ENCODE results near the gene HSFX3.
"Not testable (repeated sequence)": the region's sequence is repeated elsewhere in the genome, so short reads cannot be mapped to it uniquely, and the experiment has no call there.

DNA sequence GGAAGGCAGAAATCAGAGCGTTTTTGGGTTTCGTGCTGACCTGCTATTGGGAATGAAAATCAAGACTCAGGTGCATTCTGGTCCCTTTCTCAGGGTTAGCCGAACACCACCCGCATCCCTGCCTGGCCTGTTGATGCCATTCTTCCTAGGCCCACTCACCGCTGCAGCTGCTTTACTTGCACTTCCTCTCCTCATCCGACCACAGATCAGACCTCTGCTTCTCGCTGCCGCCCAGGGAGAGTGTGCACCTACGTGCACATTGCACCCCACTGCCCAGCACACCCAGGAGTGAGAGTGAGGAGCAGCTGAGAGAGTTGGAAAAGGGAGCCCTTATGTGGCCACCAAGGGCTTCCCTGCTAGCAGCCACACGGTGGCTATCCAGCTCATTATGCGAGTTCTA lies 12.2 kb downstream of the HSFX3 start:
- TF ChIP-seq, protein P1, sequence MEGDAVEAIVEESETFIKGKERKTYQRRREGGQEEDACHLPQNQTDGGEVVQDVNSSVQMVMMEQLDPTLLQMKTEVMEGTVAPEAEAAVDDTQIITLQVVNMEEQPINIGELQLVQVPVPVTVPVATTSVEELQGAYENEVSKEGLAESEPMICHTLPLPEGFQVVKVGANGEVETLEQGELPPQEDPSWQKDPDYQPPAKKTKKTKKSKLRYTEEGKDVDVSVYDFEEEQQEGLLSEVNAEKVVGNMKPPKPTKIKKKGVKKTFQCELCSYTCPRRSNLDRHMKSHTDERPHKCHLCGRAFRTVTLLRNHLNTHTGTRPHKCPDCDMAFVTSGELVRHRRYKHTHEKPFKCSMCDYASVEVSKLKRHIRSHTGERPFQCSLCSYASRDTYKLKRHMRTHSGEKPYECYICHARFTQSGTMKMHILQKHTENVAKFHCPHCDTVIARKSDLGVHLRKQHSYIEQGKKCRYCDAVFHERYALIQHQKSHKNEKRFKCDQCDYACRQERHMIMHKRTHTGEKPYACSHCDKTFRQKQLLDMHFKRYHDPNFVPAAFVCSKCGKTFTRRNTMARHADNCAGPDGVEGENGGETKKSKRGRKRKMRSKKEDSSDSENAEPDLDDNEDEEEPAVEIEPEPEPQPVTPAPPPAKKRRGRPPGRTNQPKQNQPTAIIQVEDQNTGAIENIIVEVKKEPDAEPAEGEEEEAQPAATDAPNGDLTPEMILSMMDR (conservative IDR thresholded peaks at IDR 0.05; ENCODE audit: low read length) = not testable (repeated sequence)
- not testable (repeated sequence) for TF ChIP-seq EZH2phosphoT487 (IDR thresholded peaks at IDR 0.05; ENCODE audit: borderline replicate concordance)
